ENCODE results near the gene TEX19.

- TF ChIP-seq ELF4 (IDR thresholded peaks at IDR 0.05) (no peak), SP1 (IDR thresholded peaks at IDR 0.05) (no peak), TARDBP (IDR thresholded peaks at IDR 0.05) (no peak), FOXK2 (IDR thresholded peaks at IDR 0.05) (no peak), SUZ12 (IDR thresholded peaks at IDR 0.05) (no peak)
These were observed 4.2 kb upstream of the TEX19 start for GRCh38 chr17:82354804-82355308.

Measured in HEK293T (cell line).